CD4-positive, CD25-positive, alpha-beta regulatory T cell (primary cell): ENCODE results near the gene METTL24. TPM values are rescaled to one million over a fixed set of nuclear protein-coding genes. Genes with fewer than 3 reads are reported as not detected.
"Not testable (repeated sequence)": the region's sequence is repeated elsewhere in the genome, so short reads cannot be mapped to it uniquely, and the experiment has no call there.

Experiments
- ATAC-seq, 2 donors: fragments of 150-1000 bp; cut with Tn5 transposase; one replicate each; pipeline ENCODE4 v1.10.0; 2021; ENCODE audit warnings: low read depth in 2 of 2, moderate number of reproducible peaks in 2 of 2, moderate library complexity in 1 of 2
- DNase-seq, 3 donors: peaks; one replicate each; pipeline versions ENCODE4 v3.0.0 to v3.0.0-alpha.2; 2012 to 2022; ENCODE audit warnings: mixed read lengths in 1 of 3
- H3K27ac ChIP-seq: one replicate; pipeline ENCODE4 v1.7.0; 2013; ENCODE audit warnings: mild to moderate bottlenecking, low read length; ENCODE audit not compliant: insufficient read depth, poor library complexity, severe bottlenecking
- H3K27me3 ChIP-seq: one replicate; pipeline ENCODE4 v1.7.0; 2013; ENCODE audit warnings: low read length; ENCODE audit not compliant: control insufficient read depth, insufficient read depth
- H3K36me3 ChIP-seq: one replicate; pipeline ENCODE4 v1.7.0; 2013; ENCODE audit warnings: mild to moderate bottlenecking, low read length, moderate library complexity; ENCODE audit not compliant: control insufficient read depth, insufficient read depth
- H3K4me1 ChIP-seq: 2 replicates; pipeline ENCODE4 v1.7.0; 2013; ENCODE audit warnings: mild to moderate bottlenecking, low read length; ENCODE audit not compliant: insufficient read depth, control insufficient read depth, poor library complexity, severe bottlenecking
- H3K4me3 ChIP-seq: one replicate; pipeline ENCODE4 v1.7.0; 2013; ENCODE audit warnings: low read depth, mild to moderate bottlenecking, low read length, moderate library complexity
- H3K9me3 ChIP-seq, 2 experiments: 1 replicate in 1 of 2; 2 replicates in 1 of 2; pipeline ENCODE4 v1.7.0; 2013; ENCODE audit warnings: low read length in 2 of 2, mild to moderate bottlenecking in 1 of 2, moderate library complexity in 1 of 2; ENCODE audit not compliant: control insufficient read depth in 2 of 2
- H3K27ac Mint-ChIP-seq, 3 donors: one replicate each; pipeline ENCODE4 v1.8.0; 2020 to 2022; ENCODE audit warnings: mild to moderate bottlenecking in 3 of 3, mixed read lengths in 3 of 3, moderate library complexity in 2 of 3
- H3K27me3 Mint-ChIP-seq: one replicate; pipeline ENCODE4 v1.8.0; 2022; ENCODE audit warnings: mild to moderate bottlenecking, mixed read lengths
- H3K36me3 Mint-ChIP-seq: one replicate; pipeline ENCODE4 v1.8.0; 2020; ENCODE audit warnings: mixed read lengths
- H3K4me1 Mint-ChIP-seq, 4 donors: one replicate each; pipeline ENCODE4 v1.8.0; 2020 to 2022; ENCODE audit warnings: mixed read lengths in 4 of 4, mild to moderate bottlenecking in 1 of 4
- H3K4me3 Mint-ChIP-seq, 4 donors: one replicate each; pipeline ENCODE4 v1.8.0; 2020 to 2022; ENCODE audit warnings: mild to moderate bottlenecking in 4 of 4, mixed read lengths in 4 of 4, moderate library complexity in 3 of 4
- H3K9me3 Mint-ChIP-seq, 7 donors: one replicate each; pipeline ENCODE4 v1.8.0; 2020 to 2022; ENCODE audit warnings: mixed read lengths in 7 of 7, mild to moderate bottlenecking in 3 of 7, moderate library complexity in 2 of 7
- polyA plus RNA-seq, 4 donors: library from polyadenylated mRNA; unstranded; fragments of 300-500 nt; fragmentation: Illumina TruSeq; gene quantifications; one replicate each; pipeline ENCODE4 v1.2.3, GENCODE V29; 2021
- total RNA-seq: library from RNA; stranded (reverse); gene quantifications from one replicate; pipeline ENCODE4 v1.2.3, GENCODE V29; 2022

The METTL24 gene
- total and polyA plus RNA-seq, 5 donors from 2014 or later, result not detected

GRCh38 chr6:110307368-110307767 lies 50.8 kb downstream of the METTL24 start:
- Mint-ChIP-seq H3K4me1 (peaks cover 0 to 5% (median 0%) of the 10 kb centered on the region in 4 donors), H3K27me3 (peaks cover 11% of the 10 kb centered on the region), H3K36me3 (no peaks in the 10 kb centered on the region), H3K9me3 (peaks cover 0 to 8% (median 0%) of the 10 kb centered on the region in 7 donors), H3K27ac (no peak overlapping the region), H3K4me3 (no peak overlapping the region)
- Histone ChIP-seq H3K27me3 (no peaks in the 10 kb centered on the region), H3K4me1 (no peaks in the 10 kb centered on the region), H3K9me3 (no peaks in the 10 kb centered on the region), H3K27ac (no peak overlapping the region), H3K4me3 (no peak overlapping the region), H3K36me3 (no peaks in the 10 kb centered on the region)
- DNase-seq, result no peak
- no peak for ATAC-seq

GRCh38 chr6:110305832-110306231 lies 52.3 kb downstream of the METTL24 start:
- not testable (repeated sequence) for H3K27ac ChIP-seq, H3K9me3 Mint-ChIP-seq, H3K9me3 ChIP-seq, ATAC-seq, H3K4me3 Mint-ChIP-seq, H3K4me3 ChIP-seq, H3K4me1 ChIP-seq, H3K27me3 ChIP-seq, H3K36me3 Mint-ChIP-seq, H3K27ac Mint-ChIP-seq, DNase-seq, H3K4me1 Mint-ChIP-seq, H3K36me3 ChIP-seq, H3K27me3 Mint-ChIP-seq

- not testable (repeated sequence) for ATAC-seq, H3K9me3 ChIP-seq, H3K27ac Mint-ChIP-seq, H3K36me3 Mint-ChIP-seq, H3K27ac ChIP-seq, H3K4me3 Mint-ChIP-seq, DNase-seq, H3K27me3 Mint-ChIP-seq, H3K4me1 Mint-ChIP-seq, H3K4me3 ChIP-seq, H3K4me1 ChIP-seq, H3K27me3 ChIP-seq, H3K9me3 Mint-ChIP-seq, H3K36me3 ChIP-seq
Measured at GRCh38 chr6:110303692-110304091, 54.5 kb downstream of the METTL24 start.

- Mint-ChIP-seq H3K27me3 (peaks cover 41% of the 10 kb centered on the region), H3K27ac (no peak overlapping the region)
- no peak overlapping the region for H3K27ac ChIP-seq
Measured at GRCh38 chr6:110298916-110299315, 59.2 kb downstream of the METTL24 start.

GRCh38 chr6:110298411-110298810 lies 59.7 kb downstream of the METTL24 start:
- Histone ChIP-seq H3K4me1 (peaks cover 11% of the 10 kb centered on the region), H3K27ac (no peak overlapping the region), H3K9me3 (no peaks in the 10 kb centered on the region), H3K36me3 (no peaks in the 10 kb centered on the region), H3K4me3 (no peak overlapping the region), H3K27me3 (peaks cover 7% of the 10 kb centered on the region)
- H3K27me3 Mint-ChIP-seq, result peaks cover 44% of the 10 kb centered on the region
- H3K9me3 Mint-ChIP-seq, result peaks cover 0 to 2% (median 0%) of the 10 kb centered on the region in 7 donors
- H3K4me3 Mint-ChIP-seq, result no peak overlapping the region
- ATAC-seq (no peak), DNase-seq (no peak)
- no peaks in the 10 kb centered on the region for H3K36me3 Mint-ChIP-seq
- peaks cover 9 to 23% (median 16%) of the 10 kb centered on the region in 4 donors for H3K4me1 Mint-ChIP-seq
- no peak overlapping the region for H3K27ac Mint-ChIP-seq

More at GRCh38 chr6:110298916-110299315, 59.2 kb downstream of the METTL24 start:
- H3K9me3 Mint-ChIP-seq, result peaks cover 0 to 2% (median 0%) of the 10 kb centered on the region in 7 donors
- H3K4me1 Mint-ChIP-seq, result peaks cover 9 to 23% (median 16%) of the 10 kb centered on the region in 4 donors
- Histone ChIP-seq H3K4me1 (peaks cover 11% of the 10 kb centered on the region), H3K27me3 (peaks cover 3% of the 10 kb centered on the region), H3K9me3 (no peaks in the 10 kb centered on the region), H3K4me3 (no peak overlapping the region), H3K36me3 (no peaks in the 10 kb centered on the region)
- H3K4me3 Mint-ChIP-seq, result no peak overlapping the region
- no peaks in the 10 kb centered on the region for H3K36me3 Mint-ChIP-seq
- ATAC-seq (no peak), DNase-seq (no peak)

- Histone ChIP-seq H3K4me1 (peaks cover 11% of the 10 kb centered on the region), H3K36me3 (no peaks in the 10 kb centered on the region), H3K27ac (no peak overlapping the region), H3K4me3 (peak overlapping the region; percentile 65), H3K9me3 (no peaks in the 10 kb centered on the region), H3K27me3 (peaks cover 10% of the 10 kb centered on the region)
- DNase-seq (peak in 2 of 3 donors; percentile 1 to 43), ATAC-seq (peak; percentile 34 to 50)
- peaks cover 9 to 23% (median 16%) of the 10 kb centered on the region in 4 donors for H3K4me1 Mint-ChIP-seq
- H3K27ac Mint-ChIP-seq, result peak overlapping the region in 1 of 3 donors; percentile 25
- no peaks in the 10 kb centered on the region for H3K36me3 Mint-ChIP-seq
- peak overlapping the region; percentile 41 to 72 (median 55) for H3K4me3 Mint-ChIP-seq
- H3K27me3 Mint-ChIP-seq, result peaks cover 54% of the 10 kb centered on the region
- peaks cover 0 to 3% (median 0%) of the 10 kb centered on the region in 7 donors for H3K9me3 Mint-ChIP-seq
Measured at GRCh38 chr6:110296241-110297025, 61.7 kb downstream of the METTL24 start.

GRCh38 chr6:110295451-110296165 lies 62.5 kb downstream of the METTL24 start:
- peaks cover 9 to 23% (median 16%) of the 10 kb centered on the region in 4 donors for H3K4me1 Mint-ChIP-seq
- H3K27ac ChIP-seq, result no peak overlapping the region

More at GRCh38 chr6:110295451-110296165, 62.5 kb downstream of the METTL24 start:
- Histone ChIP-seq H3K4me1 (peaks cover 11% of the 10 kb centered on the region), H3K9me3 (no peaks in the 10 kb centered on the region), H3K4me3 (no peak overlapping the region), H3K36me3 (no peaks in the 10 kb centered on the region), H3K27me3 (peaks cover 10% of the 10 kb centered on the region)
- Mint-ChIP-seq H3K27me3 (peaks cover 62% of the 10 kb centered on the region), H3K36me3 (no peaks in the 10 kb centered on the region), H3K27ac (peak overlapping the region in 1 of 3 donors; percentile 27), H3K9me3 (peaks cover 0 to 4% (median 2%) of the 10 kb centered on the region in 7 donors), H3K4me3 (no peak overlapping the region)
- no peak for DNase-seq
- no peak for ATAC-seq
